H1 (cell line): Measurements from ENCODE around the gene ANK3. TPM values are rescaled to one million over a fixed set of nuclear protein-coding genes. Genes with fewer than 3 reads are reported as not detected.

ENCODE experiments used
- CTCF ChIA-PET: fragments of 300-600 bp; sonication (Branson Sonifier 250); formaldehyde crosslinking; loops from one replicate; lab custom pipeline; 2021; ENCODE audit not compliant: partially characterized antibody; lab: Charles Lee
- POLR2A ChIA-PET: fragments of 300-600 bp; sonication (Branson Sonifier 250); formaldehyde crosslinking; loops from one replicate; lab custom pipeline; 2021; ENCODE audit warnings: inconsistent platforms; ENCODE audit not compliant: partially characterized antibody; lab: Charles Lee
- DNase-seq, 2 experiments: peaks; one replicate each; pipeline versions ENCODE4 v3.0.0 to v3.0.0-alpha.2; 2010 to 2022; ENCODE audit warnings: low spot score in 2 of 2, low read depth in 1 of 2, mixed read lengths in 1 of 2
- FAIRE-seq: peaks from 2 replicates; lab custom pipeline; 2011; peaks lifted over from hg19 to GRCh38; lab: Jason Lieb, UNC
- H2AFZ ChIP-seq: 2 replicates; pipeline ENCODE4 v1.8.1; 2012; ENCODE audit warnings: low read length, inconsistent platforms
- H2AK5ac ChIP-seq: 2 replicates; pipeline ENCODE4 v1.6.1; 2013; ENCODE audit warnings: low read depth, low read length
- H2BK120ac ChIP-seq: replicated peaks from 2 replicates; pipeline ENCODE3; 2013; ENCODE audit warnings: low read depth, low read length, inconsistent platforms
- H2BK12ac ChIP-seq: 2 replicates; pipeline ENCODE4 v1.6.1; 2013; ENCODE audit warnings: low read depth, low read length
- H2BK15ac ChIP-seq: 2 replicates; pipeline ENCODE4 v1.6.1; 2013; ENCODE audit warnings: low read length
- H2BK20ac ChIP-seq: 2 replicates; pipeline ENCODE4 v1.6.1; 2013; ENCODE audit warnings: low read length
- H2BK5ac ChIP-seq: 2 replicates; pipeline ENCODE4 v1.6.1; 2013; ENCODE audit warnings: low read depth, low read length
- H3K14ac ChIP-seq: 2 replicates; pipeline ENCODE4 v1.6.1; 2013; ENCODE audit warnings: inconsistent platforms; ENCODE audit not compliant: insufficient read length
- H3K18ac ChIP-seq: 2 replicates; pipeline ENCODE4 v1.6.1; 2013; ENCODE audit warnings: low read length; ENCODE audit errors: extremely low read depth
- H3K23ac ChIP-seq: 2 replicates; pipeline ENCODE4 v1.6.1; 2013; ENCODE audit warnings: inconsistent platforms; ENCODE audit not compliant: insufficient read length
- H3K23me2 ChIP-seq: 2 replicates; pipeline ENCODE4 v1.6.1; 2013; ENCODE audit warnings: low read depth, low read length
- H3K27ac ChIP-seq: 2 replicates; pipeline ENCODE4 v1.6.1; 2011; ENCODE audit warnings: low read depth, low read length, inconsistent platforms
- H3K27me3 ChIP-seq, 4 experiments: replicated peaks in 1 of 4; 1 replicate in 1 of 4; 2 replicates in 3 of 4; pipeline versions ENCODE4 v1.6.1 to v1.8.1; 2011 to 2013; ENCODE audit warnings: low read length in 3 of 4, mild to moderate bottlenecking in 3 of 4, inconsistent platforms in 2 of 4, mixed read lengths in 2 of 4, moderate library complexity in 1 of 4; ENCODE audit not compliant: control insufficient read depth in 3 of 4, insufficient read depth in 3 of 4; ENCODE audit errors: extremely low read depth in 1 of 4
- H3K36me3 ChIP-seq, 4 experiments: 2 replicates each; pipeline versions ENCODE4 v1.6.1 to v1.8.1; 2011 to 2013; ENCODE audit warnings: mild to moderate bottlenecking in 4 of 4, low read length in 3 of 4, moderate library complexity in 2 of 4, control low read depth in 1 of 4, inconsistent platforms in 1 of 4; ENCODE audit not compliant: insufficient read depth in 4 of 4, control insufficient read depth in 2 of 4
- H3K4ac ChIP-seq: replicated peaks from 2 replicates; pipeline ENCODE3; 2013; ENCODE audit warnings: low read length, low read depth, mixed read lengths, inconsistent platforms; ENCODE audit not compliant: insufficient read length
- H3K4me1 ChIP-seq, 4 experiments: replicated peaks in 1 of 4; 1 replicate in 1 of 4; 2 replicates in 3 of 4; pipeline versions ENCODE4 v1.6.1 to v1.8.1; 2011 to 2013; ENCODE audit warnings: low read length in 3 of 4, inconsistent platforms in 2 of 4, mixed read lengths in 1 of 4; ENCODE audit not compliant: insufficient read depth in 4 of 4, control insufficient read depth in 3 of 4
- H3K4me2 ChIP-seq, 2 experiments: 2 replicates each; pipeline versions ENCODE4 v1.6.1 to v1.8.1; 2011 to 2013; ENCODE audit warnings: low read depth in 2 of 2, low read length in 2 of 2, control low read depth in 1 of 2, inconsistent platforms in 1 of 2, mild to moderate bottlenecking in 1 of 2; ENCODE audit not compliant: insufficient read depth in 1 of 2
- H3K4me3 ChIP-seq, 4 experiments: fragments of 200-600, 300-600 bp in 1 of 4; sonication (generic), shearing (Covaris generic), sonication (Bioruptor Twin) in 1 of 4; 2 replicates each; pipeline versions ENCODE4 v1.5.1 to v1.8.1; 2011 to 2016; ENCODE audit warnings: low read length in 4 of 4, low read depth in 3 of 4, control low read depth in 2 of 4, inconsistent platforms in 2 of 4, mild to moderate bottlenecking in 2 of 4, mixed read lengths in 1 of 4, moderate library complexity in 1 of 4; ENCODE audit not compliant: insufficient read depth in 2 of 4; ENCODE audit errors: extremely low read depth in 1 of 4
- H3K56ac ChIP-seq: replicated peaks from 2 replicates; pipeline ENCODE3; 2013; ENCODE audit warnings: low read depth, mild to moderate bottlenecking, mixed read lengths, low read length, inconsistent platforms; ENCODE audit not compliant: insufficient read length
- H3K79me1 ChIP-seq: 2 replicates; pipeline ENCODE4 v1.6.1; 2013; ENCODE audit warnings: low read depth, low read length, control low read depth
- H3K79me2 ChIP-seq, 2 experiments: 2 replicates each; pipeline versions ENCODE4 v1.6.1 to v1.8.1; 2012 to 2013; ENCODE audit warnings: low read length in 2 of 2, mild to moderate bottlenecking in 2 of 2, inconsistent platforms in 1 of 2; ENCODE audit not compliant: insufficient read depth in 2 of 2, control insufficient read depth in 1 of 2
- H3K9ac ChIP-seq, 4 experiments: replicated peaks in 1 of 4; 1 replicate in 1 of 4; 2 replicates in 3 of 4; pipeline versions ENCODE4 v1.6.1 to v1.8.1; 2011 to 2013; ENCODE audit warnings: low read depth in 3 of 4, low read length in 3 of 4, control low read depth in 2 of 4, mild to moderate bottlenecking in 2 of 4, moderate library complexity in 2 of 4, inconsistent platforms in 1 of 4; ENCODE audit errors: extremely low read depth in 1 of 4
- H3K9me3 ChIP-seq, 2 experiments: 2 replicates each; pipeline versions ENCODE4 v1.6.1 to v1.8.1; 2012 to 2013; ENCODE audit warnings: mild to moderate bottlenecking in 2 of 2, moderate library complexity in 2 of 2, control low read depth in 1 of 2, inconsistent platforms in 1 of 2, low read depth in 1 of 2, low read length in 1 of 2, mixed read lengths in 1 of 2; ENCODE audit not compliant: insufficient read depth in 2 of 2
- H4K20me1 ChIP-seq, 2 experiments: replicated peaks in 1 of 2; 2 replicates each; pipeline versions ENCODE3 to v1.8.1; 2011 to 2013; ENCODE audit warnings: inconsistent platforms in 2 of 2, low read length in 2 of 2, mild to moderate bottlenecking in 1 of 2; ENCODE audit not compliant: insufficient read depth in 2 of 2, control insufficient read depth in 1 of 2
- H4K5ac ChIP-seq: 2 replicates; pipeline ENCODE4 v1.6.1; 2013; ENCODE audit warnings: low read length, low read depth, mixed read lengths, inconsistent platforms; ENCODE audit not compliant: insufficient read length
- H4K8ac ChIP-seq: 2 replicates; pipeline ENCODE4 v1.8.0; 2013; ENCODE audit warnings: mild to moderate bottlenecking, moderate library complexity, low read length, inconsistent platforms; ENCODE audit not compliant: insufficient read depth; ENCODE audit errors: extremely low read depth
- H4K91ac ChIP-seq: replicated peaks from 2 replicates; pipeline ENCODE3; 2013; ENCODE audit warnings: low read length, mixed read lengths, inconsistent platforms; ENCODE audit not compliant: insufficient read length
- CBX5 ChIP-seq: fragments of 300-800, 300-1000 bp; sonication (generic); IDR thresholded peaks from 2 replicates; pipeline ENCODE4 v1.7.1; 2016; ENCODE audit warnings: antibody characterized with exemption, low read length, low read depth
- EZH2 ChIP-seq: fragments of 200-600 bp; sonication (generic); IDR thresholded peaks from 2 replicates; pipeline ENCODE4 v1.7.1; 2012; ENCODE audit warnings: low read depth, mild to moderate bottlenecking, moderate library complexity, low read length, inconsistent platforms; ENCODE audit not compliant: severe bottlenecking
- JUND ChIP-seq: IDR thresholded peaks from 2 replicates; pipeline ENCODE4 v1.6.1; 2011; ENCODE audit warnings: mild to moderate bottlenecking, improper control_type of control experiment, low read length
- NANOG ChIP-seq: IDR thresholded peaks from 2 replicates; pipeline ENCODE4 v1.6.1; 2011; ENCODE audit warnings: low read length, low read depth, mild to moderate bottlenecking, inconsistent platforms; ENCODE audit not compliant: insufficient read depth, poor library complexity, severe bottlenecking
- RAD21 ChIP-seq, 2 experiments: IDR thresholded peaks in 1 of 2; conservative IDR thresholded peaks in 1 of 2; 2 replicates each; pipeline ENCODE4 v1.6.1; 2011; ENCODE audit warnings: low read depth in 2 of 2, low read length in 2 of 2, improper control_type of control experiment in 1 of 2, inconsistent platforms in 1 of 2, mild to moderate bottlenecking in 1 of 2, moderate library complexity in 1 of 2
- TAF1 ChIP-seq: IDR thresholded peaks from 2 replicates; pipeline ENCODE4 v1.6.1; 2011; ENCODE audit warnings: mild to moderate bottlenecking, low read depth, low read length
- WGBS, 2 experiments: shearing (Covaris generic) in 1 of 2; methylation state at CpG; one replicate each; pipeline versions ENCODE4 v1.1.6 to v1.1.7; 2013 to 2015; ENCODE audit warnings: low lambda C conversion rate in 2 of 2, mixed read lengths in 2 of 2, inconsistent platforms in 1 of 2, low coverage in 1 of 2, missing lambda C conversion rate in 1 of 2; ENCODE audit not compliant: insufficient replicate concordance in 2 of 2, insufficient coverage in 1 of 2, insufficient read length in 1 of 2; ENCODE audit errors: extremely low coverage in 1 of 2, missing lambda C conversion rate in 1 of 2; 5-methylcytosine and 5-hydroxymethylcytosine counted together
- polyA plus RNA-seq, 7 experiments: library from polyadenylated mRNA; depleted of rRNA in 3 of 7; stranded (reverse) in 5 of 7; unstranded in 2 of 7; fragments of >200 nt in 5 of 7; fragments of 200-250 nt in 2 of 7; gene quantifications; 1 replicate in 5 of 7; 2 replicates in 1 of 7; 4 replicates in 1 of 7; pipeline versions ENCODE4 v1.2.1 to v1.2.3, GENCODE V29; 2011 to 2013; ENCODE audit warnings: missing spikeins in 2 of 7, mixed read lengths in 2 of 7
- total RNA-seq: library from RNA; stranded (reverse); fragmentation: NEBNext Ultra II Directional; extraction: Animal tissue kit (Norgen Biotek cat#: 25700); gene quantifications from 2 replicates; pipeline ENCODE4 v1.2.1, GENCODE V29; 2021

The ANK3 gene
- total and polyA plus RNA-seq, 2 of the 8 experiments (the other 6 are each of a cell fraction or from before 2014, with no cell fraction given): 18.1 to 67.9 TPM

DNA sequence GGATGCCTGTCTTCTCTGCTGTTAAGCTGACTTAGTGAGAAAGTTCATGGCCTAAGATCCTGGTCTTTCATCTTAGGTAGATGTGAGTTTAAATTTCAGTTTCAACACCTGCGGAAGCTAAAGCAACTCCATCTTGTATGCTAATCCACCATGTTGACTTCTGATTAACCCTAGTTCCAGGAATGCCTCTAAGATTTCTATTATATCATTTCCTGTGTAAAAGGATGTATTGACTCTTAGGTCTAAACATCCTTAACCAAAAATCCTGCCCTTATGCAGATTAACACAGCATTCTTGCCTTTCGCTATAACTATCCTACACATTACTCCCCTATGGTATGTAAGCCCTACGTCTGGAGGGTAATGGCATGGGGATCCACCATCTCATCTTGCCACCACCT, 388.9 kb downstream of the ANK3 start:
- H3K27ac ChIP-seq: no peak overlapping the region
- H3K27me3 ChIP-seq: no peaks in the 10 kb centered on the region; a peak in 1 of 7 replicates
- H4K20me1 ChIP-seq: no peaks in the 10 kb centered on the region
- FAIRE-seq (no peak), DNase-seq (no peak)
- H3K4me2 ChIP-seq: no peak overlapping the region
- no peak overlapping the region for H3K4me3 ChIP-seq
- H3K14ac ChIP-seq: no peak overlapping the region
- WGBS, 2 experiments: 84% methylated on average over 3 of the region's 3 CpGs; no CpG with 5 or more reads in 1 of the 2 experiments
- no peak overlapping the region for H3K18ac ChIP-seq
- H3K79me1 ChIP-seq: no peaks in the 10 kb centered on the region
- peak overlapping the region; percentile 94 for H2BK20ac ChIP-seq
- H2BK120ac ChIP-seq: peak overlapping the region; percentile 75
- no peak overlapping the region for H4K5ac ChIP-seq
- H3K23ac ChIP-seq: no peak overlapping the region
- peaks cover 0 to 20% (median 11%) of the 10 kb centered on the region in 4 experiments; a peak in 5 of 7 replicates for H3K4me1 ChIP-seq
- H2BK15ac ChIP-seq: no peak overlapping the region
- H3K56ac ChIP-seq: no peak overlapping the region
- H2BK12ac ChIP-seq: no peak overlapping the region; the same call in 1 of the 2 replicates
- no peak overlapping the region for H3K4ac ChIP-seq
- TF ChIP-seq TAF1 (no peak), NANOG (no peak), JUND (no peak), RAD21 (IDR thresholded peaks at IDR 0.05 in 1 of 2, conservative IDR thresholded peaks at IDR 0.05 in 1 of 2; ENCODE audit: low read depth in 2 of 2, low read length in 2 of 2) (no peak), CBX5 (no peak), EZH2 (no peak)
- H4K91ac ChIP-seq: peak overlapping the region; percentile 67
- no peak overlapping the region for H2AK5ac ChIP-seq
- ChIA-PET CTCF (no interaction called here), POLR2A (no interaction called here)
- no peak overlapping the region for H2BK5ac ChIP-seq
- no peak overlapping the region for H3K9ac ChIP-seq
- H4K8ac ChIP-seq: no peak overlapping the region
- no peak overlapping the region for H2AFZ ChIP-seq
- no peaks in the 10 kb centered on the region; a peak in 2 of 8 replicates for H3K36me3 ChIP-seq
- no peaks in the 10 kb centered on the region for H3K79me2 ChIP-seq
- H3K23me2 ChIP-seq: no peaks in the 10 kb centered on the region
- 0 out of 4 replicates have a peak, but pooled peaks cover 0 to 2% of the 10 kb centered on the region in 2 experiments for H3K9me3 ChIP-seq
